Body of pancreas (tissue), 4 donors: ENCODE measurements around the gene FAM131A.

Source experiments
- POLR2A ChIP-seq, 3 donors: fragments of 450-650 bp; IDR thresholded peaks; one replicate each; pipeline ENCODE4 v1.6.1; 2016; ENCODE audit warnings: antibody characterized with exemption in 3 of 3, mild to moderate bottlenecking in 2 of 3
- TF ChIP-seq, protein P1 (sequence below), 7 experiments: fragments of 450-650 bp in 4 of 7; fragments of 200-600 bp in 3 of 7; sonication (generic) in 3 of 7; IDR thresholded peaks; one replicate each; pipeline ENCODE4 v1.5.1; 2016 to 2019; ENCODE audit warnings: antibody characterized with exemption in 7 of 7

DNA sequence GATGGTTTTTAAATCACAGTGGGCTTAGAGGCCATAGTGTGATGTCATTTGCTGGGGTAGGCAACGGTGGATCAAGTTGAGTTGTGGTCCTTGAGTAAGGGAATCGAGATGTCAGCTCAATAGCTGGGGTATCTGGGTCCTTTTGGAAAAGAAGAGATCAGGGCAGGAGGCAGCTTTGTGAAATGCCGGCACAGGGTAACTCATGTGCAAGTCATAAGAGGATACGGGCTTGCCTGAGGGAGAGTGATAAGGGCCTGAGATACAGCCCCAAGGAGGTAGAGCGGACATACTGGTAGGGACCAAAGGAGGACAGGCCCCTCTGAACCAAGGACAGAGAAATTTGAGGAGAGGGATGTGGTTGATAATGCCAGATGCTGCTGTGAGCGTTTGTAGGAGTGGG lies 4.2 kb upstream of the FAM131A start:
- TF ChIP-seq POLR2A (IDR thresholded peaks at IDR 0.05): no peak
- TF ChIP-seq, protein P1, sequence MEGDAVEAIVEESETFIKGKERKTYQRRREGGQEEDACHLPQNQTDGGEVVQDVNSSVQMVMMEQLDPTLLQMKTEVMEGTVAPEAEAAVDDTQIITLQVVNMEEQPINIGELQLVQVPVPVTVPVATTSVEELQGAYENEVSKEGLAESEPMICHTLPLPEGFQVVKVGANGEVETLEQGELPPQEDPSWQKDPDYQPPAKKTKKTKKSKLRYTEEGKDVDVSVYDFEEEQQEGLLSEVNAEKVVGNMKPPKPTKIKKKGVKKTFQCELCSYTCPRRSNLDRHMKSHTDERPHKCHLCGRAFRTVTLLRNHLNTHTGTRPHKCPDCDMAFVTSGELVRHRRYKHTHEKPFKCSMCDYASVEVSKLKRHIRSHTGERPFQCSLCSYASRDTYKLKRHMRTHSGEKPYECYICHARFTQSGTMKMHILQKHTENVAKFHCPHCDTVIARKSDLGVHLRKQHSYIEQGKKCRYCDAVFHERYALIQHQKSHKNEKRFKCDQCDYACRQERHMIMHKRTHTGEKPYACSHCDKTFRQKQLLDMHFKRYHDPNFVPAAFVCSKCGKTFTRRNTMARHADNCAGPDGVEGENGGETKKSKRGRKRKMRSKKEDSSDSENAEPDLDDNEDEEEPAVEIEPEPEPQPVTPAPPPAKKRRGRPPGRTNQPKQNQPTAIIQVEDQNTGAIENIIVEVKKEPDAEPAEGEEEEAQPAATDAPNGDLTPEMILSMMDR (IDR thresholded peaks at IDR 0.05): no peak
